HG03432 (cell line): ENCODE results near the gene DENND4A.
"Not testable (repeated sequence)": the region's sequence is repeated elsewhere in the genome, so short reads cannot be mapped to it uniquely, and the experiment has no call there.

Source experiments
- ATAC-seq: cut with Tn5 transposase; IDR thresholded peaks from one replicate; pipeline ENCODE4 v1.9.1; 2021; ENCODE audit warnings: mild to moderate bottlenecking, moderate library complexity; ENCODE audit not compliant: unreplicated experiment

DENND4A gene

GRCh38 chr15:65789759-65790425 lies 2.2 kb downstream of the DENND4A start:
- no peak for ATAC-seq

GRCh38 chr15:65789105-65789504 lies 3.0 kb downstream of the DENND4A start:
- no peak for ATAC-seq

- ATAC-seq, result no peak
Measured at GRCh38 chr15:65787260-65787659, 4.8 kb downstream of the DENND4A start.

- no peak for ATAC-seq
Measured at GRCh38 chr15:65785151-65785550, 6.9 kb downstream of the DENND4A start.

- no peak for ATAC-seq
Measured at GRCh38 chr15:65783872-65784271, 8.2 kb downstream of the DENND4A start.

GRCh38 chr15:65782096-65782495 lies 10.0 kb downstream of the DENND4A start:
- no peak for ATAC-seq

DNA sequence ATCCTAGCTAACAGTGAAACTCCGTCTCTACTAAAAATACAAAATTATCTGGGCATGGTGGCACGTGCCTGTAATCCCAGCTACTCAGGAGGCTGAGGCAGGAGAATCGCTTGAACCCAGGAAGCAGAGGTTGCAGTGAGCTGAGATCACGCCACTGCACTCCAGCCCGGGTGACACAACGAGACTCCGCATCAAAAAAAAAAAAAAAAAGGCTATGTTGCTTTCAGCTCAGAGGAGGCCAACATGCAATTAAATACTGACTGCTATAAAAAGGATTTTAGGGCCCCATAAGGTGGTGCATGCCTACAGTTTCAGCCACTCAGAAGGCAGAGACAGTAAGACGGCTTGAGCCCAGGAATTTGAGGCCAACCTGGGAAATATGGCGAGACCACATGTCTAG lies 13.4 kb downstream of the DENND4A start:
- ATAC-seq, result not testable (repeated sequence)

DNA sequence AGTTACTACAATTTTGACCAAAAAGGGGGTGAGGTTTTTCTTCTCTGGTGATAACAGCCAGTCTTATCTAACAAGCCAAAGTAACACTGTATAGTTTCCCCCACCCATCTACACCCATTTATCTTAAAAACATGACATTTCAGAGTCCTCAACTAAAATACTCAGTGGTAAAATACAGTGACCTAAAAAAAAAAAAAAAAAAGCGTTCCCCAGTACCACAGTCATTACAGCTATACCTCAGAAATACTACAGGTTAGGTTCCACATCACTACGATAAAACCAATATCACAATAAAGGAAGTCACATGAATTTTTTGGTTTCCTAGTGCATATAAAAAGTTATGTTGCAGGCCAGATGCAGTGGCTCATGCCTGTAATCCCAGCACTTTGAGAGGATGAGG lies 13.8 kb downstream of the DENND4A start:
- no peak for ATAC-seq

- no peak for ATAC-seq
Measured at GRCh38 chr15:65777843-65778242, 14.2 kb downstream of the DENND4A start.

GRCh38 chr15:65777053-65777452 lies 15.0 kb downstream of the DENND4A start:
- no peak for ATAC-seq

DNA sequence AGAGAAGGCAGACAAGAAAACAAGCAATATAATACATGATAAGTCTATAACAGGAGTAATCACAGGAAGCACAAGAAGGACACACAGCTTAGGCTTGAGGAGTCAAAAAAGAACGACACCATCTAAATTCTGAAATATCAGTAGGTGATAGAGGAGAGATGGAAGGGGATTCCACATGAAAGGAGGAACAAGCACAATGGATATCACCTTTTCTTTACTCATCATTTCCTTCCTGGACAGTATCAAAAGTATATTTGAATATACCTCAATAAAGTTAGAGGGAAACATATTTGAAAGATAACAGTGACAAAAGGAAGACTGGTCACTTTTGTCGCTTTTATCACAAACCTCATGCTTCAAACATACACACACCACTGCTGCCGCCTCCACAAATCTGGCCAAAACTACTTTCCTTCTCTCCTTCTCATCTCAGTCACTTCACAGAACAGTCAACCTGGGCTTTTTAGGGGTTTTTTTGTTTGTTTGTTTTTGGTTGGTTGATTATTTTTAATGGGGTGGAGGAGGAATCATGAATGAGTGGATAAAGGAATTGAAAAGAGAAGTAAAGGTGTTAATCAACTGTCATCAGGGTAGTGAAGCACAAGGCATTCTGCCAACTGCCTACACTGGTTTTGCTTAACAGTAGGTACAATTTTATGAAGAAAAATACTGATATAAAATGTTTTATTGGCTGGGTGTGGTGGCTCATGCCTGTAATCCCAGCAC lies 18.5 kb downstream of the DENND4A start:
- peak; percentile 70 for ATAC-seq

DNA sequence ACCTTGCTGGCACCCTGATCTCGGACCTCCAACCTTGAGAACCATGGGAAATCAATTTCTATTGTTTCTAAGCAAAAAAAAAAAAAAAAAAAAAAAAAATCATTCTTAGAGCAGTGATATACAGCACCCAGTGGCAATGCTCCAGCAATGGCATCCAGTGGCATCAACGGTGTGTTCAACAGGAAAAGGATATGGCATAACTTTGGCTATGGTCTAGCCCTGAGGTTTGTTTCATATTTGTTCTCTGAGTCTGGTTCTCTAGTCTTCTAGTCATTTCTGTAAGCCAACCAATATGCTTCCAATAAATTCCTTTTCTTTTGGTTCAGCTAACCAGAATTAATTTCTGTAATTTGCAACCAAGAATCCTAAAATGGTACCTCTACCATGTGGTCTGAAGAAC lies 19.2 kb downstream of the DENND4A start:
- ATAC-seq, result no peak

DNA sequence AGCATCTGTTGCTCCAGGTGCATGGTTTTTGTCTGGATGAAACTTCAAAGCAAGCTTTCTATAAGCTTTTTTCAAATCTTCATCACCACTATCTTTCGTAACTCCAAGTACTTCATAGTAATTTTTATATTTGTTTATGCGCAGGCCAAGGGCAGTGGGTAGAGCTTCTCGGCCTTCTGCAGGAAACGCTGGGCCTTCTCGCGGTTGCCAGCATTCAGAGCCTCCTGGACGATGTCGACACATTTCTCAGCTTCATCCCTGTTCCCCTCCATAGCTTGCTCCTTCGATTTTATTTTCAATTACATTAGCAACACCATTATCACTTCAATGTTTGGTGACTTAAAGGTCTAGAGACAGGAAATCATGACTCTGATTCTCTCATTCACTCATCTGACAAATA lies 20.2 kb downstream of the DENND4A start:
- no peak for ATAC-seq

DNA sequence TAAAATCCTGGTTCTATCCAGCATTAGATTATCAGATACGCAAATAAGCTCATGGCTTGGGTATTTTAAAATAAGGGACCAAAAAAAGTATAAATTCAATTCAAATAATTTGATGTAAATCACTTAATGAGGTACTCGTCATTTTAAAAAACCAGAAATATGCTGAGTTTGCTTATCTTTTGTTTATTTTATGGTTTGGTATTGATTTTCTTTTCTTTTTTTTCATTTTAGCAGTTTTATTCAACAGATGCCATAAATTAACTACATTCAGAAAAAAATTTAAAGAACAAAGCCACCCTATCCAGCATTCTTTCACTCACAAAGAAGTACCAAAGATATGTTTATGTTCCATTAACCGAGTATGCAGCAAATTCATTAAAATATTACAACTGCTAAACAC lies 22.6 kb downstream of the DENND4A start:
- no peak for ATAC-seq

DNA sequence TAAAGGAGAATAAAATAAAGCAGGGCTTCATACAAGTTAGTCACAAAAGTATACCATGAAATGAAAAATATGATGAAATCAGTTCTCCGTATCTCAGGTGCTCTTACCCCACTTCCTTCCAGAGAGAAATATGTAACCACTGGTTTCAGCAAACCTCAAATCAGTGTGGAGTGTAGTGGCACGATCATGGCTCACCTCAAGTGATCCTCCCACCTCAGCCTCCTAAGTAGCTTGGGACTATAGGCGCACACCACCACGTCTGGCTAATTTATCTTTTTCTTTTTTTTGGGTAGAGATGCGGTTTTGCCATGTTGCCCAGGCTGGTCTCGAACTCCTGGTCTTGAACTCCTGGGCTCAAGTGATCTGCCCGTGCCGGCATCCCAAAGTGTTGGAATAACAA lies 24.2 kb downstream of the DENND4A start:
- no peak for ATAC-seq

- ATAC-seq, result no peak
Measured at GRCh38 chr15:65767264-65767595, 24.9 kb downstream of the DENND4A start.

GRCh38 chr15:65766422-65767263 lies 25.4 kb downstream of the DENND4A start:
- no peak for ATAC-seq

DNA sequence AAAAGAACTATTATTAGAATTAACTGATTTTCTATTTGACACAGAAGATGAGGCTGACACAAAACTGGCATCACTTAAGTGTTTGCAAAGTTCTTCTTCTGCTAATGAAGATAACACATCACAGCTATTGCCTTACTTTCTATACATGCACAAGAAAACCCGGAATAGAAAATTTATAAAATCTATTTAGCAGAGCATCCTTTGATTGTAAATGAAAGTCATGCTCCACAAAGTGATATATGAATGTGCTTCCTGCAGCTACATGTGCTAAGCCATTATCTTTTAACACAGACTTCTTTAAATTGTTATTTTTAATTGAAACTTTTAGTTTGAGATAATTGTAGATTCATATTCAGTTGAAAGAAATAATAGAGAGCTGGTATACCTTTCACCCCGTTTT lies 27.0 kb downstream of the DENND4A start:
- no peak for ATAC-seq

- ATAC-seq, result no peak
Measured at GRCh38 chr15:65762914-65763787, 28.9 kb downstream of the DENND4A start.

GRCh38 chr15:65762399-65762798 lies 29.7 kb downstream of the DENND4A start:
- ATAC-seq, result no peak
